Occipital lobe (tissue), 2 donors: Measurements from ENCODE around the gene ARHGAP8. TPM values are rescaled to one million over a fixed set of nuclear protein-coding genes. Genes with fewer than 3 reads are reported as not detected.
"Not testable (repeated sequence)": the region's sequence is repeated elsewhere in the genome, so short reads cannot be mapped to it uniquely, and the experiment has no call there.

Experiments used
- DNase-seq: peaks from one replicate; lab custom pipeline; 2025; lab: John Stamatoyannopoulos, UW
- total RNA-seq: library from RNA; depleted of rRNA; stranded (reverse); fragments of >200 nt; gene quantifications from one replicate; pipeline ENCODE4 v1.2.3, GENCODE V29; 2014

The ARHGAP8 gene
- total RNA-seq, 1 donor from 2014 or later = 1.4 TPM

DNA sequence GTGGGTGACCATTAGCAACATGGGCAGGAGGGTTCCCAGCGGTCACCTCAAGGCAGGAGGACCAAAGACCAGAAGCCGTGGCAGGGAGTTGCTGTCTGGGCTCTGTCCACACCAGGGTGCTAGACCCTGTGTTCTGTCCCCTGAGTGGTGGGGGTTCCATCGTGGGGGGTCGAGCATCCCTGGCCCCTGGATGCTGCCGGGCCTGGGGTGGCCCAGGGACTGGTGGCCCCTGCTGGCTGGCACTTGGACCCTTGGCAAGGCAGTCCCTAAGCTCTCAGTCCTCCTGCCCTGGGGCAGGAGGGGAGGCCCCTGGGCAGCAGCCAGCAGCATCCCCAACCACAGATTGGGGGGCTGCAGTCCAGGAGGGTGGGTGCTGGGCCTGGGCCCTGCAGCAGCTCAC, 13.4 kb upstream of the ARHGAP8 start:
- no peak for DNase-seq

DNA sequence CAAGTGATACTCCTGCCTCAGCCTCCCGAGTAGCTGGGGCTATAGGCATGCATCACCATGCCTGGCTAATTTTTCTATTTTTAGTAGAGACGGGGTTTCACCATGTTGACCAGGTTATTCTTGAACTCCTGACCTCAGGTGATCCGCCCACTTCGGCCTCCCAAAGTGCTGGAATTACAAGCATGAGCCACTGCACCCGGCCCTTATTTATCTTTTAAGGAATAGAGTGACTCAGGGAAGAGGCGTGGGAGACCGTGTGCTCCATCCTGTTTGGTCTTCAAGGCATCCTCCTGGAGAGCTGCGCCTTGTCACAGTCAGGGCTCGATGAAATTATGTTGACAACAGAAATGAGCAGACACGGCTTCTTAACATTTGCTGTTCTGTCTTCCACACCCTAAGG, 12.7 kb upstream of the ARHGAP8 start:
- DNase-seq = not testable (repeated sequence)

DNA sequence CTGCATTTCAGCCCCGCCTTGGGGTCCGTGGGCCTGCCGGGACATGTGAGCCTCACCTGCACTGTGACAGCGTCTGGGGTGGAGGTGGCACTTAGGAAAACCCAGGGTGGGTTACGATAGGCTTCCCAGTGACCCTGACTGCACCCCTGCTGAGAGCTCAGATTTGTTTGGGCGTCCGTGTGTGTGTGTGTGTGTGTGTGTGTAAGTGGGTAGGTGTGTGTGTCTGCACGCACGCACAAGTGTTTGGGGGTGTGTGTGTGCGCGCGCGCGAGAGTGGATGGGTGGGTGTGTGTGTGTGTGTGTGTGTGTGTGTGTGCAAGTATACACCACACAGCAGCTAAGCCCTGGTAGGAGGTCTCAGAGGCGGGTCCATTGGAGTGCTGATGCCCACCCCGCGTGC, 12.1 kb upstream of the ARHGAP8 start:
- no peak for DNase-seq

DNA sequence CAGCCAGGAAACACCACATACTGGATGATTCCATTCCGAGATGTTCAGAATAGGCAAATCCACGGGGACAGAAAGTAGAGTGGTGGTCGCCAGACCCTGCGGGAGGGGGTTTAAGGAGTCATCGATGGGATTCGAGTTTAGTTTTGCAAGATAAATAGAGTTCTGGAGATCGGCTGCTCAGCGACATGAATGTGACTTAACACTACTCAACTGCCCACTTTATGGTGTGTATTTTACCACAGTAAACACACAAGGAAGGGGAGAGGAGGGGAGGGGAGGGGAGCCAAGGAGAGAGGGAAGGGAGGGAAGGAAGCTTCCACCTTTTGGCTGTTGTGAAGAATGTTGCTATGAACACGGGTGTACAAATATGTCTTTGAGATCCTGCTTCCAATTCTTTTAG, 10.4 kb upstream of the ARHGAP8 start:
- no peak for DNase-seq

DNA sequence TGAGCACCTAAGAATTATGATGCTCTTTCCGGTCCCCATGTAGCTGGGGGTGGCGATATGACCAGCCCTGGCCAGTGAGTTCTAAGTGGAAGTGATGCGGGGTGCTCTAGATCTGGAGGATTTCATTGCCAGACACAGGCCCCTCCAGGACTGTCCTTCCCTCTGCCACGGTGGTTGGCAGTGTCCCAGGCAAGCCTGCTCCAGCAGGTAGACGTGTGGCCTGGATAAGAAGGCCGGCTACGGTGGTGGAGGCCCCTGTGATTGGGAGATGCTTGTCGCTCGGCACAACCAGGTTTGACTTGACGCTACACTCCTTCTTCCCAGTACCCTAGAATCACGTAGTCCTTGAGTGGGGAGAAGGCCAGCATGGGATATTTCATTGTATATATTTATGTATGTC, 9.1 kb upstream of the ARHGAP8 start:
- no peak for DNase-seq

DNA sequence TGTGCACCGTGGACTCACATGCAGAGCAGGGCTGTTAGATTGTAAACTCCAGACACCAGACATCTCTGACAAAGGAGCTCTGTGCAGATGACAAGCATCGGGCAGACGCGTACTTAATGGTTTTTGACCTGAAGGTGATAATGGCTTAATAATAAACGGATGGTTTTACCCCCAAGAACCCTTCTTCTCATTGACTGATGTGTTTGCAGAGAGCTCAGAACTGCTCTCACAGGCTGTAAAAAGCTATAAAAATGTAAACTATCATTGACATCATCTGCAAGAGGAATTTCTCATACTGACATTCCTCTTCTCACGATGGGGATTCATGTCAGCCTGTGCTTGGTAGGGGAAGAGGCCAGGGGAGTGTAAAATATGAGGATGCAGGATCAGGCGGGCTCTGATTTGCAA, 8.6 kb upstream of the ARHGAP8 start:
- DNase-seq = no peak

DNA sequence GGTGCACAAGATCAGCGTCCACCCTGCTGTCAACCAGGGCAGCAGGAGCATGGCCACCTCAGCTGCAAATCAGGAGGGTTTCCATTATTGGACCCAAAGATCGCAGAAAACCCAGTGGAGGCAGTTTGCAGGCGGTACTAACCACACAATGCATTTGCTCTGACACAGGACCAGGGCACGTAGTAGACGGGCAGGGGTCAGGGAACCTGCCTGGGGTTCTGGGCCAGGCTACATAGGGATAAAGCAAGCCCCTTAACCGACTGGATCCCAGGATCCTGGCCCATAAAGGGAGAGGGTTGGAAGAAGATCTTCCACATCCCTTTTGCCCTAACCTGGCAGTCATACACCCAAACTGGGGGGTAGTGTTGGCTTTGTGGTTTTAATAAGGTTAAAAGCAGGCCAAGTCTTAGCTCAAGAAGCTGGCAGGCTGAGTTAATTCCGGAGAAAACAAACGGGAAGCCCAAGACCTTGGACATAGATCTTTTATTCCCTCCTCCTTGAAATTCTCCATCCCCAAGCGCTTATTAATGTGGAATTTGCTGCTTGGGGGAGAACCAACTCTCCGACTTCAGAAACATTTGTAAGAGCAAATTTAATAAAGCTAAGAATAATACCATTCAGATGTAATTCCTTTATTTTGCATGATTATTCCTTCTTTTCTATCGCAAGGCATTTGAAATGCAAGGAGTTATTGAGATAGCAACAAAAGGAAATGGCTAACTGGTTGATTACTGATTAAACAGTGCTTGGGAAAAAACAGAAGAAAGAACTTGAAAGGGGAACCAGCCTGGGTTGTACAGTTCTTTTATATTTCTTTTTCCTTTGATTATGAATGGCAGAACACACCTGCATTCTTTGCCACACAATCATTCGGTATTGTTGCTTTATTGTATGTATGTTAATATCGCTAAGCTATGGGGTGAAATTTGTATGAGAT, 6.3 kb upstream of the ARHGAP8 start:
- no peak for DNase-seq

DNA sequence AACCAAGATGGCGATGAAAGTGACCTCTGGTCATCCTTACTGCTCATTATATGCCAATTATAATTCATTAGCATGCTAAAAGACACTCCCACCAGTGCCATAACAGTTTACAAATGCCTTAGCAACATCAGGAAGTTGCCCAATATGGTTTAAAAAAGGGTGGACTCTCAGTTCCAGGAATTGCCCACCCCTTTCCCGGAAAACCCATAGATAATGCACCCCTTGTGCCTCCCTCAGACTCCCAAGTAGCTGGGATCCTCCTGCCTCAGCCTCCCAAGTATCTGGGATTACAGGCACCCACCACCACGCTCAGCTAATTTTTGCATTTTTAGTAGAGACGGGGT, 4.6 kb upstream of the ARHGAP8 start:
- DNase-seq = not testable (repeated sequence)

DNA sequence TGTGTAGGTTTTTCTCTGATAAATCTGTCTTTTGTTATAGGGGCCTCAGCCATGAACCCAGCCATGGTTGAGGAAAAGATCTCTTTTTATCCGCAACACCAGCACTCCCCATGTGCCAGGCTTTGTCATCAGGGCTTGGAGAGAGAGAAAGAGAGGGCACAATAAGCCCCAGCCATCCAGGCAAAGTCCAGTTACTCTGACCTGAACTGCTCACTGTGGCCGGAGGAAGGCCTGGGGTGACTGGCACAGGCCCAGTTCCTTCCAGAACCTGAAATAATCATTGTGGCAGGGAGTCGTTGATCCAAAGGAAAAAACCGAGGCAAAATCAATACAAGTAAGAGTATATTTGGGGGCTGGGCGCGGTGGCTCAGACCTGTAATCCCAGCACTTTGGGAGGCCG, 3.9 kb upstream of the ARHGAP8 start:
- no peak for DNase-seq

DNA sequence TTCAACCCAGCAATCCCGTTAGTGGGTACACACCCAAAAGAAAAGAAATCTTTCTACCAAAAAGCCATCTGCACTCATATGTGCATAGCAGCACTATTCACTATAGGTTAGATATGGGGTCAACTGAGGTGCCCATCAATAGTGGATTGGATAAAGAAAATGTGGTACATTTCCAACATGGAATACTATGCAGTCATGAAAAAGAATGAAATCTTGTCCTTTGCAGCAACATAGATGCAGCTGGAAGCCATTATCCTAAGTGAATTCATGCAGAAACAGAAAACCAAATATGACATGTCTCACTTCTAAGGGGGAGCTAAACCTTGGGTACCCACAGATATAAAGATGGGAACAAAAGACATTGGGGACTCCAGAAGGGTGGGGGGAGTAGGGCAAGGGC, 1.9 kb upstream of the ARHGAP8 start:
- no peak for DNase-seq

DNA sequence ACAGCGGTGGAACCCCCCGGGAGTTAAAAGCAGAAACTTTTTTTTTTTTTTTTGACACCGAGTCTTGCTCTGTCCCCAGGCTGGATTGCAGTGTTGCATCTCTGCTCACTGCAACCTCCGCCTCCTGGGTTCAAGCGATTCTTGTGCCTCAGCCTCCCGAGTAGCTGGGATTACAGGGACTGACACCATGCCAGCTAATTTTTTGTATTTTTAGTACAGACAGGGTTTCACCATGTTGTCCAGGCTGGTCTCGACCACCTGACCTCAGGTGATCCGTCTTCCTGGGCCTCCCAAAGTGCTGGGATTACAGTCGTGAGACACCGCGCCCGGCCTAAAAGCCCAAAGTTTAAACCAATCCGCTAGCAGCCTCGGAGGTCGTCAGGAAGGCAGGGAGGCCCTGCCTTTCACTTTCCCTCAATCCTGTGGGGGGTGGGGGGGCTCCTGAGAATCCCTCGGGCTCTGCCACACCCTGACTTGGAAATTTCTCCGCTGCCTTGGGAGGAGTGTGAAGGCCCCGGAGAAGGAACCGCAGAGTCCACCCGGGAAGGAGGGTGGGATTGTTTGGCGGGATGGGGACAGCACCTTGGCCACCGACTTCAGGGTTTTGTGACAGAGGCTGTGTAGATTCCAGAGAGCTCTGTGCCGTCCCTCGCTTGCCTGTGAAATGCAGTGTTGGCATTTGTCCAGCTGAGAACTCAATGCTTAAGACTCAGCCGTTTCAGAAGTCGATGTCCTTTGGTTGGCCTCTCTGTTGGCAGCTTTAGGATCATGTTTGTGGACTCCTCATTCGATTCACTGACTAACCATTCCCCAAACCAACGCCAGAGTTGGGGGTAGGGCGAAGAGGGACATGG, 1.0 kb downstream of the ARHGAP8 start:
- DNase-seq = no peak

DNA sequence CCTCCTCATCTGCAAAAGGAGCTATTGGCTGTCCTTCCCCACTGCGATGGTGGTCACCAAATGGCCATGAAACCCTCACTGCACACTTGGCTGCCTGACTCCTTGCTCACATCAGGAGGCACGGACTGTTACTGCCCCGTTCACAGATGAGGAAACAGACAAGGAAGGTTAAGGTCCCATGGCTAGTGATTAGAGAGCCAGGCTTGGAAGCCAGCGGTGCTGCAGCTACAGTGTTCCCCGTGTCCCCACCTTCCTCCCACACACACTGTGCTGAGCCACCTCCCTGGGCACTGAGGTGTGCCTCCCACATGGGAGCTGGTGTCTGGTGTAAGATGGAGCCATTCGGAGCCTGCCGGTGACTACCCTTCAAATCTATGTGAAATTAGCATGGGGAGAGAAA, 2.6 kb downstream of the ARHGAP8 start:
- no peak for DNase-seq

DNA sequence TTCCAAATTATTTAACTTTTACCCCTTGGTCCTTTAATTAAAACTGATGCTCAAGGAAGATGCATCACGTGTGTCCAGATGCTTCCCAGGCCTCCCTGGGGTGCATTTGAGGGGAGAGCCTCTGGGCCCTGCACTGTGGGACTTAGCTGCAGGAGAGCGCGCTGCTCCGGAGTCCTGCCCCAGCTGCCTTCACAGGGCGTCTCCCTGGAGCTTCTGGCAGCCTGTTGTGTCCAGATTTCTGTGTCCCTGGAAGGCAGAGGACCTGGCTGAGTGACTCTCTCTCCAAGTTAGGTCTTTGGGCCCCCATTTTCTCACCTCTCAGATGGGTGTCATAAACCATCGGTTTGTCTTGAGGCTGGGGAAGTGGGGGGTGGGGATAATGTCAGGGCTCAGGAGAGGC, 3.0 kb downstream of the ARHGAP8 start:
- no peak for DNase-seq

DNA sequence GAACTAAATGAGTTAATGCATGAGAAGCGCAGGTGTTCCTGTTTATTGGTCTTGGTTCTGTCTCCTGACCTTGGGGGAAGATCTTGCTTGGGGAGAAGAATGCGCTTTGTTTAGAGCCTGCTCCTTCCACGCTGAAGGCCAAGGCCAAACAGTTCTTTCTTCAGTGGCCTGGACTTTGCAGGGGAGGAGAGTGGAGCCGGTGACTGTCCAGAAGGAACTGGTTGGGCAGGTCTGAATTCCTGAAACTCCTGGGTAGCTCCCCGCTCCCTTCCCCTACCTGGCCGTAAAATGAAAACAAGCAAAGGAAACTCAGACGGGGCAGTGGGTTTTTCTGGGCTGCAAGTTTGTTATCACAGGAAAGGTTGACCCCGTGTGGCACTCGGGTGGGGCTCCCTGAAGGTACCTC, 3.6 kb downstream of the ARHGAP8 start:
- DNase-seq = no peak

DNA sequence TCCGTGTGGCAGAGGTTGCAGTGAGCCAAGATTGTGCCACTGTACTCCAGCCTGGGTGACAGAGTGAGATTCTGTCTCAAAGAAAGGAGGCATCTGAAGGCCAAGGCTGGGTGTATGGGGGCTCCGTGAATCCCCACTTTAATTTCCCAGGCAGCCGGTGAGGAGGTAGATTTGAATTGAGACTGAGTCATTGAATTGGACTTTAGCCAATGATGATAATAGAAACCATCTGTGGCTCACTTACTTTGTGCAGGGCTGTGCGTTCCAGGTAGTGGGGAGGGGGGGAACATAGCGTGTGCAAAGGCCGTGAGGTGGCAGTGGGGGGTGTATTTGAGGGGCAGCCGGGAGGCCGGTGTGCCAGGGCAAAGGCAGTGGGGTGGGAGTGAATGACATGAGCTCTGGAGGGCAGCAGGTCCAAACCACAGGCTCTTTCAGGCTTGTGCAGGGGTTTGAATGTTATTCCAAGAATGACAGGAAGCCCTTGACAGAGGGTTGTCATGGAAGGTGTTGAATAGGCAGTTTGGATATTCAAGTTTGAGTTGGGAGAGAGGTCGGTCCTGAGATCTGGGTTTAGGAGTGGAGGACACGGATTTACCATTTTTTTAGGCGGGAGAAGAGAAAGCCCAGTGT, 6.1 kb downstream of the ARHGAP8 start:
- DNase-seq = no peak

DNA sequence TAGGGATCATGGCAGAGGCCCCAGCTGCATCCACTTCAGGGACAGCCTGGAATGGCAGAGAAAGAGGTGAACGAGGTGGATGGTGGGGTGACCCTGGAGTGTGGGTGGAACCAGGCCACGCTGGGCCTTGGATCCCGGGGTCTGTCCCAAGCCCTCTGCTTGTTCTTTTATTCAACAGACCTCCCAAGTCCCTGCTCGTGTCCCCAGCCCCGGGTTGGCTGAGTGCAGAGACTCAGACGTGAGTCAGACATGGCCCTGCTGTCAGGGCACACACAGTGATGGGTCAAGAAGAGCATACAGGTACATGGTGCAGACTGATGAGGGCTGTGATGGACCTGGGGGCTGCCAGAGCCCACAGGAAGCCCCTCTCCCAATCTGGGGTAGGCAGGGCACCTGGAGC, 6.6 kb downstream of the ARHGAP8 start:
- no peak for DNase-seq

DNA sequence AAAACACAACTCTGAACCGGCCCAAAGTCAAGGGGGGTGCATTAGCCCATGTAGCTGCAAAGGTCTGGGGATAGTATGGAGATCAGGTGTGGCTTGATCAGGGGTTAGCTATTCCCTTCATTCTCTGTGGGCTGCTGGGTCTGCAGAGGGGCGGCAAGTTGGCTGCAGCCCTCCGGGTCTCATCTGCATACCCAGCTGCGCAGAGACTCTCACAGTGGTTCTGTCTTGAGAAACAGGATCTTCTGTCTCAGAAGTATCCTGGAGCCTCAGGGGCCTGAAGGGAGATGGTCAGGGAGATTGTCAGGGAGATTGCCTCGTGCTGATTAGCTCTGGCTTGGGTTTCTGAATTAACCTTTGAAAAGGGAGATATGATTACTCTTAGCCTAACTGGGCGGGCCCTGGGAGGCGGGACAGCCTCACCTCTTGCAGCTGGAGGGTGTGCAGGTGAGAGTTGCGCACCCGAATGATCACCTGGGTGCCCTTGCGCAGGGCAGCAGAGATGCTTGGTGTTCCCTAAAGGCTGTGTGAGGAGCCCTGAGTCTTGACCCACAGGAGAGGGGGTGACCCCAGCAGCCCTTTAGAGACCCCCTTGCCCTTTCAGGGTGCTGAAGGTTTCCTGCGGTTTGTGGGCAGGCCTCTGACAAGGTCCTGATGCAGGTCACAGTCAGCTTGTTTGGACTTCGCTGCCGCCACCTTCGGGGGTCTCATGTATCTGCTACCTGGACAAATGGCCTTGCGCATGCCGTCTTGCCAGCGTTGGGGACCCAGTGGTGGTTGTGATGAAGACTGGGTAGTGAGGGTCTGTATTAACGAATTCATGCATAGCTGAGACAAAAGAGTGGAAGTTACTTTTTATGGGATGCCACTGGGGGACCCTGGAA, 7.3 kb downstream of the ARHGAP8 start:
- no peak for DNase-seq

DNA sequence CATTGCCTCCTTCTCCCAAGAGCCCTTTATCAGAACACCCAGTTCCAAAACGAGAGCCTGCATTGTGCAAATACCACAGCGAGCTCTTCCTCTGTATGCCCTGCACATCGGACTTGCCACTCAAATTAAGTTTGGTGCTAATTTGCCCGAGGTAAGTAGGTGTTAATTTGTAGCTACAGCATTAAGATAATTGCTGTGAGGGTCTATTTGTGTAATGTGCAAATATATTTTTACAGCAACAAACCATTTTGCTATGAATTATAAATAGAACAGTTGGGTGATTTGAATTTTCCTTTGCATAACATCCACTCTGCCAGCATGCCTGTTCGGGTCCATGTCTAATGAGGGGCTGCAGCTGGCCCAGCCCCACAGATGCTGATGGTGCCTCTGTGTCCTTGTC, 8.1 kb downstream of the ARHGAP8 start:
- DNase-seq = no peak

DNA sequence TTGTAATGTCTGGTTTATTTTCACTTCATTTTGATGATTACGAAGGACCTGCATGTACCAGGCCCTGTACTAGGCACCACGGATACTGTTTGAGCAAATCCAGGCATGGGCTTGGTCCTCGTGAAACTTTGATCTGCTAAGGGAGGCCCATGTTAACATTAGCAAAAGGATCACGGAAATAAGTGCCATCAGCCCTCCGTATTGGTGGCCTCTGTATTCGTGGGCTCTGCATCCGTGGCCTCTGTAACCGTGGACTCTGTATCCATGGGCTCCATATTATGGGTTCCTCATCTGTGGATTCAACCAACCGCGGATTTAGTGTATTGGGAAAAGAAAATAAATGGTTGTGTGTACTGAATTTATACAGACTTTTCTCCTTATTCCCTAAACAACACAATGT, 8.7 kb downstream of the ARHGAP8 start:
- no peak for DNase-seq

DNA sequence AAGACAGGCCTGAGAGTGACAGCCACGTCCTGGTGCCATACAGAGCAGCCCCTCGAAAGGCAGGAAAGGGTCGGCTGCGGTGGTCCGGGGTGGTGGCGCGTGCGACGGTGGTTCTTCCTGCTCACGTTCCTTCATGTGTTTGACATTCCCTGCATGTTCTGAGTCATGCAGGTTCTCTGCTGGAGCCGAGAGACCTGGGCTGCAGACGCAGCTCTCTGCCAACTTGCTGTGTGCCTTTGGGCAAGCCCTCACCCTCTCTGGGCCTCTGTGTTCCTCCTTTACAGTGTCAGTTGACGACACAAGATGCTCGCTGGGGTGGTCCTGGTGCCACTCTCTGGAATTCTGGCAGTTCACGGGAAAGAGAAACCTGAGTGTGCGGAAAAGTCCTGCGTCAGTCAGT, 12.0 kb downstream of the ARHGAP8 start:
- no peak for DNase-seq

DNA sequence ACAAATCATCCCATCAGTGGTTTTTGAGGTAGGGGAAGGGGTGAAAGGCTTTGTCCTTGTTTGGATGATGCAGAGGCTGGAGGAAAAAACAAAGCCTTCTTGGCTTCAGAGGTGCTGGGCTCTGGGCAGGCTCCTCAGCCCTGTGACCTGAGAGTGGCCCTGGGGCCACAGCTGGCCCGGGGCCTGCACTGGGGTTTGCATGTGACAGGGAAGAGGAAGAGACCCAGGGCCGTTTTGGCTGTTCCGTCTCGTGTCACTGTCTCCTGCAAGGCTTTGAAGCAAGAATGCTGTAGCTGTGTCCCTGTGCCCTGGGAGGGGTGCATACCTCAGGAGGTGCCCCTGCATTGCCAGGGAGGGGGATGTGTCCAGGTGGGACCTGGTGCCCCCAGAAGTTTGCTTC, 12.6 kb downstream of the ARHGAP8 start:
- no peak for DNase-seq
